Measurements from ENCODE around the gene MCCC1.

MCCC1 gene

DNA sequence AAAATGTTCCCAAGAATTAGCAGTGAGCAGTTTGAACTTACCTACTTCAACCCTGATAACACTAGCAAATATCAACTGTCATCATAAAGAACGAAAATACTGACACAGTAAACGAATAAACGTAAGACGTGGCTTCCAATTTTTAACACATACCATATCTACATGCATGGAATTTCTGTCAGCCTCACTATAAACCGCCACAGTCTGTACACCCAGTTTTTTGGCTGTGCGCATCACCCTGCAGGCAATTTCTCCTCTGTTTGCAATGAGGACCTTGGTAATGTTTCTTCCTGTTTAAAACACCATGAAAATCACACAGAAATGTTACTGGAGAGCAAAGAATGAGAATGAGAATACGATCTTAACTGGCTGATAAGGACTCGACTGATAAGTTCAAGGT, 7.0 kb downstream of the MCCC1 start:
- H3K9ac ChIP-seq (ENCODE audit: low read depth, low read length, poor library complexity, severe bottlenecking), result no peak overlapping the region
- H3K9me3 ChIP-seq (ENCODE audit: insufficient read depth, low read depth, low read length), result no peaks in the 10 kb centered on the region
- no peak for TF ChIP-seq EZH2phosphoT487 (IDR thresholded peaks at IDR 0.05; ENCODE audit: borderline replicate concordance)
- TF ChIP-seq, protein P1, sequence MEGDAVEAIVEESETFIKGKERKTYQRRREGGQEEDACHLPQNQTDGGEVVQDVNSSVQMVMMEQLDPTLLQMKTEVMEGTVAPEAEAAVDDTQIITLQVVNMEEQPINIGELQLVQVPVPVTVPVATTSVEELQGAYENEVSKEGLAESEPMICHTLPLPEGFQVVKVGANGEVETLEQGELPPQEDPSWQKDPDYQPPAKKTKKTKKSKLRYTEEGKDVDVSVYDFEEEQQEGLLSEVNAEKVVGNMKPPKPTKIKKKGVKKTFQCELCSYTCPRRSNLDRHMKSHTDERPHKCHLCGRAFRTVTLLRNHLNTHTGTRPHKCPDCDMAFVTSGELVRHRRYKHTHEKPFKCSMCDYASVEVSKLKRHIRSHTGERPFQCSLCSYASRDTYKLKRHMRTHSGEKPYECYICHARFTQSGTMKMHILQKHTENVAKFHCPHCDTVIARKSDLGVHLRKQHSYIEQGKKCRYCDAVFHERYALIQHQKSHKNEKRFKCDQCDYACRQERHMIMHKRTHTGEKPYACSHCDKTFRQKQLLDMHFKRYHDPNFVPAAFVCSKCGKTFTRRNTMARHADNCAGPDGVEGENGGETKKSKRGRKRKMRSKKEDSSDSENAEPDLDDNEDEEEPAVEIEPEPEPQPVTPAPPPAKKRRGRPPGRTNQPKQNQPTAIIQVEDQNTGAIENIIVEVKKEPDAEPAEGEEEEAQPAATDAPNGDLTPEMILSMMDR (conservative IDR thresholded peaks at IDR 0.05; ENCODE audit: low read length), result no peak
- H3K79me2 ChIP-seq (ENCODE audit: insufficient read depth, low read length), result peaks cover 21% of the 10 kb centered on the region; the same call in 1 of the 2 replicates
- H3K36me3 ChIP-seq (ENCODE audit: insufficient read depth, low read length), result peaks cover 26% of the 10 kb centered on the region; the same call in 1 of the 2 replicates
- no peak overlapping the region for H3K4me2 ChIP-seq (ENCODE audit: low read depth, low read length, poor library complexity, severe bottlenecking)
- no peak overlapping the region for H3K4me3 ChIP-seq (ENCODE audit: low read length, poor library complexity, severe bottlenecking)
- peaks cover 13% of the 10 kb centered on the region for H3K4me1 ChIP-seq (ENCODE audit: insufficient read depth, low read length, poor library complexity, severe bottlenecking)
- H3F3A ChIP-seq (ENCODE audit: low read depth), result no peaks in the 10 kb centered on the region
- H3K27me3 ChIP-seq (ENCODE audit: insufficient read depth, low read length, poor library complexity, severe bottlenecking), result no peaks in the 10 kb centered on the region
- H2AFZ ChIP-seq (ENCODE audit: low read length), result no peak overlapping the region
- no peaks in the 10 kb centered on the region for H3K9me2 ChIP-seq (replicated peaks; ENCODE audit: low read depth, low read length)
- no peaks in the 10 kb centered on the region for H4K20me1 ChIP-seq (ENCODE audit: insufficient read depth, low read length, poor library complexity, severe bottlenecking)

DNA sequence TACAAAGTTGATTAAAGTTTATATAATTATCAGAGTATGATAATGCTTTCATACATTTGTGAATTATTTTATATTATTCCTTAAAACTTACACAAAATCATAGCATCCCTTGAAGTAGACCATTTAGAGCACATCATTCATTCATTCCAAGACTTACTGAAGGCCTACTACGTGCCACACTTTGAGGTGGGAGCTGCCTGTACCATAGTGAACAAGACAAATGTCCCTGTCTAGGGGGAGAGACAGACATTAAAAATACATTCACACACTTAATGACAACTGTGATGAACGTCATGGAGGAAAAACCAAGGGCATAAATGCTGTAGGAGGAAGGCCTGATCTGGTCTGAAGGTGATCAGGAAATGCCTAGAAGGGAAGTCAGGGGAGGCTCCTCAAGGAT, 12.1 kb downstream of the MCCC1 start:
- Histone ChIP-seq H3F3A (ENCODE audit: low read depth) (no peaks in the 10 kb centered on the region), H3K4me1 (ENCODE audit: insufficient read depth, low read length, poor library complexity, severe bottlenecking) (no peaks in the 10 kb centered on the region), H2AFZ (ENCODE audit: low read length) (no peak overlapping the region), H3K9me2 (replicated peaks; ENCODE audit: low read depth, low read length) (no peaks in the 10 kb centered on the region), H3K36me3 (ENCODE audit: insufficient read depth, low read length) (peaks cover 58% of the 10 kb centered on the region; the same call in 1 of the 2 replicates), H3K4me3 (ENCODE audit: low read length, poor library complexity, severe bottlenecking) (no peak overlapping the region), H3K9me3 (ENCODE audit: insufficient read depth, low read depth, low read length) (no peaks in the 10 kb centered on the region), H4K20me1 (ENCODE audit: insufficient read depth, low read length, poor library complexity, severe bottlenecking) (no peaks in the 10 kb centered on the region), H3K4me2 (ENCODE audit: low read depth, low read length, poor library complexity, severe bottlenecking) (no peak overlapping the region), H3K27me3 (ENCODE audit: insufficient read depth, low read length, poor library complexity, severe bottlenecking) (no peaks in the 10 kb centered on the region), H3K9ac (ENCODE audit: low read depth, low read length, poor library complexity, severe bottlenecking) (no peak overlapping the region), H3K79me2 (ENCODE audit: insufficient read depth, low read length) (no peaks in the 10 kb centered on the region)
- no peak for TF ChIP-seq EZH2phosphoT487 (IDR thresholded peaks at IDR 0.05; ENCODE audit: borderline replicate concordance)
- TF ChIP-seq, protein P1 (conservative IDR thresholded peaks at IDR 0.05; ENCODE audit: low read length), result no peak

- no peaks in the 10 kb centered on the region for H3F3A ChIP-seq (ENCODE audit: low read depth)
- no peaks in the 10 kb centered on the region for H3K9me2 ChIP-seq (replicated peaks; ENCODE audit: low read depth, low read length)
- no peak for TF ChIP-seq EZH2phosphoT487 (IDR thresholded peaks at IDR 0.05; ENCODE audit: borderline replicate concordance)
- TF ChIP-seq, protein P1 (conservative IDR thresholded peaks at IDR 0.05; ENCODE audit: low read length), result peak; percentile 67
- no peak overlapping the region for H3K4me2 ChIP-seq (ENCODE audit: low read depth, low read length, poor library complexity, severe bottlenecking)
- H3K4me3 ChIP-seq (ENCODE audit: low read length, poor library complexity, severe bottlenecking), result no peak overlapping the region
- no peak overlapping the region for H2AFZ ChIP-seq (ENCODE audit: low read length)
- H3K9ac ChIP-seq (ENCODE audit: low read depth, low read length, poor library complexity, severe bottlenecking), result no peak overlapping the region
- H3K4me1 ChIP-seq (ENCODE audit: insufficient read depth, low read length, poor library complexity, severe bottlenecking), result no peaks in the 10 kb centered on the region
- peaks cover 60% of the 10 kb centered on the region for H3K36me3 ChIP-seq (ENCODE audit: insufficient read depth, low read length)
- no peaks in the 10 kb centered on the region for H3K79me2 ChIP-seq (ENCODE audit: insufficient read depth, low read length)
- no peaks in the 10 kb centered on the region for H3K27me3 ChIP-seq (ENCODE audit: insufficient read depth, low read length, poor library complexity, severe bottlenecking)
- H4K20me1 ChIP-seq (ENCODE audit: insufficient read depth, low read length, poor library complexity, severe bottlenecking), result no peaks in the 10 kb centered on the region
- H3K9me3 ChIP-seq (ENCODE audit: insufficient read depth, low read depth, low read length), result no peaks in the 10 kb centered on the region
Measured at GRCh38 chr3:183085634-183086390, 13.5 kb downstream of the MCCC1 start.
